ENCODE data around the gene DIDO1. TPM values are rescaled to one million over a fixed set of nuclear protein-coding genes. Genes with fewer than 3 reads are reported as not detected.

The DIDO1 gene
- 55.5 TPM for total RNA-seq

DNA sequence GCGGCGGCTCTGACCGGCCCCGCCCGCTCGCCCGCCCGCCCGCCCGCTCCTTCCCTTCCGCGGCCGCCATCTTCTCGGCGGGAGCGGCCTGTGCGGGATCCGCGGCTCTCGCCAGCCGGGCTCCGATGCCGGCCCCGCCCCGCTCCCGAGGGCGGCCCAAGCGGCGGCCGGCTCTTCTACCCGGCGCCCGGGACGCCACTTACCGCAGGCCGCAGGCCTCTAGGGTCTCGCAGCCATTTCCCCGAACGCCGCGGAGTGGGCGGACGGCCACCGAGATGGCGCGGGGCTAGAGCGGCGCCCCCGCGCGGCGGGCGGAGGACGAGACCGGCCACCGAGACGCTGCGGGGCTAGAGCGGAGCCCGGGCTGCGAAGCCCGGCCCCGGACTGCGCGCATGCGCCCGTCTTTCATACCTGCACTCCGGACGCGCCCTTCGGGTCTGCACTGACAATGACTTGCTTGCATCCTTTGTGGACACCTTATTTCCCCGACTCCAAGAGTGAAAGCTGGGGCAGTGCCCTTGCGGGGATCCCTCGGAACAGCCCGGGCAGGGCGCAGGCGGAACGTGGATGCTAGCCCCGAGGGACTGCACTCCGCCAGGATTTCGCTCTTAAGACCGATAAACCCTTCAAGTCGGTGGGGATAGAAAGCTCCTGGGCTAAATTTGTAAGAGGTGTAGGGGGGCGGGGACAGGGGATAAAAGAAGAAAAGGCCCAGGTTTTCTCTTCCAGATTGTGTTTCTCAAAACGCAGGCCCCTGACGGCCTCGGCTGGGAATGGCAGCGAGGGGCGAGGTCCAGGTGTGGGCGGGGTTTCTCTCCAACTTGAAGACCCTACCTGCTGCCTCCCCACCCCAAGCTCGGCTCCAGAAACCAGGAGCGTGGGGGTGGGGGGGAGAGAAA is at the start of gene DIDO1:
DIDO1 (minus strand) TSS at position 277 of the 899 bp plus-strand sequence.

DNA sequence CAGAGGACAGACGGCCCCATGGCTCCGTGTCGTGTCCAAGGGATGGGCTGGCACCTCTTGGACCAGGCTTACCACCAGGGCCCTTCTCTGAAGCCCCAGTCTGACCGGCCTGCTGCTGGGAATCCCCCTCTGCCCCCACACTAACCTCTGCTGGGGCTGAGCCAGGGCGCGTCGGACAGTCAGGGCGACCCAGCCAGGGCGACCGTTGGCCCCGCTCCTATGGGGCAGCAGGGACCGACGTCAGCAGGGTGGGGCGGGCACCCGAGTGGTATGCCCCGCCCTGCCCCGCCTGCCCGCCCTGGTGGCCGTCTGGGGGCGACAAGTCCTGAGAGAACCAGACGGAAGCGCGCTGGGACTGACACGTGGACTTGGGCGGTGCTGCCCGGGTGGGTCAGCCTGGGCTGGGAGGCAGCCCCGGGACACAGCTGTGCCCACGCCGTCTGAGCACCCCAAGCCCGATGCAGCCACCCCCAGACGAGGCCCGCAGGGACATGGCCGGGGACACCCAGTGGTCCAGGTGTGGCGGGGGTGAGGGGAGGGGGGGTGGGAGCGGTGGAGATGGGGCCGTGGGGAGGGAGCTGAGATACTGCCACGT is 26.2 kb upstream of the DIDO1 start, which contains the start of gene SLC17A9:
SLC17A9 (plus strand) TSS at position 337 of the 595 bp plus-strand sequence; CDS start at position 459, 122 bp downstream.

DNA sequence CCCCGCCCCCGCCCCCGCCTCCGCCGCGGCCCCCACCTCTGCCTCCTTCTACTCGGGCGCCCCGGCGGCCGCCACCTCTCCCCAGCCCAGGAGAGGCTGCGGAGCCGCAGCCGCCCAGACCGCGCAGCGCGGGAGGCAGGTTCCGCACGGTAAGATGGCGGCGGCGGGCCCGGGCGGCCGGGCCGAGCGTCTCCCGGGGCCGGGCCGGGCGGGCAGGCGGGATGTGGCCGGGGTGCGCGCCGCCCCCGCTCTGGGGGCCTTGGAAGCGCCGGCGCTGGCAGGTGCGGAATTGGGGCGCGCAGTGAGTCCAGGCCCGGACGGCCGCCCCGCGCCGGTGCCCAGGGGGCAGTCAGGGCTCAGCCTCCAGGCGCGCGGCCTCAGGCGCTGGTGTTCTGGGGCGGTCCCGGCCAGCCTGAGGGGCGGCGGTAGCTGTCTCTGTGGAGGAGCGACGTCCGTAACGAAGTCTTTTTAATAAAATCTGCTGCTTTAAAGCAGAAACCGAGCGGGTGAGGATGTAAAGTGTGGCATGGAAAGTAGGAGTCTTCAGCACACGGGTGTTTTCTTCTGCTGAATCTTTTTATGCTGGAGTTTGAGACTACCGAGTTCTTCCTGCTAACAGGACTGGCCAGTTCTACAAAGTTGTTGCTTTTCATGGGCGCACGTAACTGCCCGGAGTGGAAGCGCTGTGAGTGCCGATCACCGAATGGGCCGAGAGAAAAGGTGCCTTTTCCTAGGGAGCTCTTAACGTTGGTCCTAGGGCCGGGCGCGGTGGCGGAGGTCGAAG is 12.0 kb upstream of the DIDO1 start, which contains the start of gene GID8:
GID8 (plus strand) TSS at position 43 of the 784 bp plus-strand sequence. CDS start 3,356 bp downstream, outside the sequence.

DNA sequence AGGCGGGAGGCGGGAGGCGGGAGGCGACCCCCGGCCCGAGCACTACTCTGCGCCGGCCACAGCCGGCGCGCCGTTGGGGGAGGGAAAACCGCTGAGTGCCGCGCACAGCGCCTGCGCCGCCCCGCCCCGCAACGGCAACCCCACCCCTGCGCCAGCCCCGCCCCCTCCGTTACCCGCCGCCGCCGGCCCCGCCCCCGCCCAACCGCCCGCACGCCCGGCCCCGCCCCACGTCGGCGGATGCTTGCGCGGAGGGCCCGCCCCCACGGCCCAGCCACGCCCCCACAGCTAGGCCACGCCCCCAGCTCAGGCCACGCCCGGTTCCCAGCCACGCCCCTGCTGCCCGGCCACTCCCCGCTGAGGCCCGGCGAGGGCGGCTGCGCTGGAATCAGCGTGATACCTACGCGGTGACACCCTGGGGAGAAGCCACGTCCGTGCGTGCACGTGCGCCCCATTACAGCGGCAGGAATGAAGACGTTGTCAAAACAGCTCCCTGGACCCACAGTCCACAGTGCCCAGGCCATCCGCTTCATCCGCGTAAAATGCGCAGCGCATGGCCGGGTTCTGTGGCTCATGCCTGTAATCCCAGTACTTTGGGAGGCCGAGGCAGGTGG is 64.5 kb downstream of the DIDO1 start, which contains the start of gene TCFL5:
TCFL5 (minus strand) TSS at position 97 of the 611 bp plus-strand sequence. CDS start 152 bp downstream, outside the sequence.

Small RNA genes lying within 50 kb of the gene (small RNA-seq; reads per million reads assigned to genes)
- gene DPH3P1 (ENCODE audit: low replicate concordance): not detected

Other genes starting within 250 kb of the DIDO1 start
- 0.58 TPM for gene NTSR1, start 217.7 kb downstream of the DIDO1 start, total RNA-seq
- gene MRGBP, start 130.0 kb downstream of the DIDO1 start, total RNA-seq: 13.4 TPM
- gene OGFR, start 121.7 kb downstream of the DIDO1 start, total RNA-seq: 31.1 TPM
- gene COL9A3, start 109.5 kb downstream of the DIDO1 start, total RNA-seq: 28.3 TPM
- gene TCFL5, start 64.7 kb downstream of the DIDO1 start, total RNA-seq: 8.3 TPM
- gene GID8, start 11.6 kb upstream of the DIDO1 start, total RNA-seq: 43.1 TPM
- gene SLC17A9, start 26.2 kb upstream of the DIDO1 start, total RNA-seq: 1.3 TPM
- not detected for gene BHLHE23, start 80.5 kb upstream of the DIDO1 start, total RNA-seq